HPDE6-E6E7 (cell line): Measurements from ENCODE around the gene ANKRD40CL.
"Not testable (repeated sequence)": the region's sequence is repeated elsewhere in the genome, so short reads cannot be mapped to it uniquely, and the experiment has no call there.

ENCODE experiments used
- DNase-seq: peaks from one replicate; pipeline ENCODE4 v3.0.0; 2011; ENCODE audit warnings: missing footprints; ENCODE audit errors: extremely low spot score

Gene ANKRD40CL

DNA sequence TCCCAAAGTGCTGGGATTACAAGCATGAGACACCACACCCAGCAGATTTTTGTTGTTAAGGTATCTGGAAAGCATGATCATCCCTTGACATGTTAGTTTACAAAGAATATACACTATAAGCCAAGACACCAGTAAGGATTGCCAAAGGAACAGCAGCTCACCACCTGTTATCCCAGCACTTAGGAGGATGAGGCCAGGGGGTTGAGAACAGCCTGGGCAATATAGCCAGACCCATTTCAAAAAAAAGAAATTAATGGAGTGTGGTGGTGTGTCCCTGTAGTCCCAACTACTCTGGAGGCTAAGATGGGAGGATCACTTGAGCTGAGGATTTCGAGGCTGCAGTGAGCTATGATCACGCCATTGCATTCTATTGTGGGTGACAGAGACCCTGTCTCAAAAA, 5.1 kb downstream of the ANKRD40CL start:
- no peak for DNase-seq

- DNase-seq: no peak
Measured at GRCh38 chr17:50758989-50759544, 8.3 kb downstream of the ANKRD40CL start.

DNA sequence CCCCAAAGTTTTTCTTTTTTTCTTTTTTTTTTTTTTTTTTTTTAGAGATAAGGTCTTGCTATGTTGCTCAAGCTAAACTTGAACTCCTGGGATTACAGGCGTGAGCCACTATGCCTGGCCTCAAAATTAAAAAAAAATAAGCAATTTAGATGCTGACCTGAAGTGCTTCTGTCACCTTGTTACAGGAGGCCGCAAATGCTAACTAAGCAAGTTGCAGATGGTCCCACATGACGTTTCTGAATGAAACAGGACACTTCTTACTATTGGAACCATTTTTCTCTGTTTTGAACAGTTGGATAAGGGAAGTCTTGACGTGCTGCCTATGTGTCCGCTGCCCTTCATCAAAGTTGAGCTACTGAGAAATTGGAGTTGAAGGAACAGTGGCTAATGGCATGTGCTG, 8.8 kb downstream of the ANKRD40CL start:
- DNase-seq: no peak

DNA sequence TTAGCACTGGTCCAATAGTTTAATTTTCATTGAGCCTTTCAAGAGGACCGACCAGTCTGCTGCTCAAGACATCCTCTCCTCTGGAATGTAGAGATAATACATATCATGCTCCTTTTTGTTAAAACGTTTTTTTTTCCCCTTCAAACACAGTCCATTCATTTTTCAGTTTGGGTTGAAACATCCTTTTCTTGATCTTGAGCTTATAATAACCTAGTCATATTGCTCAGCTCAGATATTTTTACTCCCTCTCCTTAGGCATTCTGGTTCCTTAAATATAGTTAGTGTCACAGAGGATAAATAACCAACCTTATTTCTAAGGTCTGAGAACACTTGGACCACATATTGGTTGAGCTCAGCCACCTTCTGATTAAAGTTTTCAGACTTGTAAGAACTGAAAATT, 12.8 kb downstream of the ANKRD40CL start:
- DNase-seq: no peak

GRCh38 chr17:50749245-50749644, 18.1 kb downstream of the ANKRD40CL start:
- no peak for DNase-seq

DNA sequence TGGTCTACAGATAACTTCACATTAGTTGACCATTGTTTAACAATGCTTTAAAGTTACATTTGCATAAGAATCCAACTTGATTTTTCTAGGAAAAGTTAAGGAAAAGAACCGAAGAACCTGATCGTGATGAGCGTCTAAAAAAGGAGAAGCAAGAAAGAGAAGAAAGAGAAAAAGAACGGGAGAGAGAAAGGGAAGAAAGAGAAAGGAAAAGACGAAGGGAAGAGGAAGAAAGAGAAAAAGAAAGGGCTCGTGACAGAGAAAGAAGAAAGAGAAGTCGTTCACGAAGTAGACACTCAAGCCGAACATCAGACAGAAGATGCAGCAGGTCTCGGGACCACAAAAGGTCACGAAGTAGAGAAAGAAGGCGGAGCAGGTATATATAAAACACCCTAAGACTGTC, 21.7 kb downstream of the ANKRD40CL start:
- DNase-seq: no peak

- DNase-seq: no peak
Measured at GRCh38 chr17:50739098-50739497, 28.2 kb downstream of the ANKRD40CL start.

- DNase-seq: no peak
Measured at GRCh38 chr17:50737118-50737698, 30.1 kb downstream of the ANKRD40CL start.

DNA sequence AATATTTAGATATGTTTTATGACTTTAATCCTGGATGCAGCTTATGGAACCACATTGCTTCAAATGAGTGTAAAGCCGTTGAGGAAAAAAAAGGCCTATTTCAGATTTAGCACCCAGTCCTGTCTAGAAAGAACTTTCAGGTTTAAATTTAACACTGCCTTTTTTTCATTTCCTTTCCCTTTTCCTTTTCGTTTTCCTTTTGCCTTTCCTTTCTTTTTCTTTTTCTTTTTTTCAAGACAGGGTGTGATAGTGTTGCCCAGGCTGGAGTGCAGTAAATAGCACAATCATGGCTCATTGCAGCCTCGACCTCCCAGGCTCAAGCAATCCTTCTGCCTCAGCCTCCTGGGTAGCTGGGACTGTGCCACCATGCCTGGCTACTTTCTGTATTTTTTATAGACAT, 32.0 kb downstream of the ANKRD40CL start:
- no peak for DNase-seq

GRCh38 chr17:50731575-50732460, 35.5 kb downstream of the ANKRD40CL start:
- DNase-seq: no peak

- DNase-seq: no peak
Measured at GRCh38 chr17:50728881-50729765, 38.2 kb downstream of the ANKRD40CL start.

GRCh38 chr17:50728112-50728429, 39.2 kb downstream of the ANKRD40CL start:
- DNase-seq: no peak

DNA sequence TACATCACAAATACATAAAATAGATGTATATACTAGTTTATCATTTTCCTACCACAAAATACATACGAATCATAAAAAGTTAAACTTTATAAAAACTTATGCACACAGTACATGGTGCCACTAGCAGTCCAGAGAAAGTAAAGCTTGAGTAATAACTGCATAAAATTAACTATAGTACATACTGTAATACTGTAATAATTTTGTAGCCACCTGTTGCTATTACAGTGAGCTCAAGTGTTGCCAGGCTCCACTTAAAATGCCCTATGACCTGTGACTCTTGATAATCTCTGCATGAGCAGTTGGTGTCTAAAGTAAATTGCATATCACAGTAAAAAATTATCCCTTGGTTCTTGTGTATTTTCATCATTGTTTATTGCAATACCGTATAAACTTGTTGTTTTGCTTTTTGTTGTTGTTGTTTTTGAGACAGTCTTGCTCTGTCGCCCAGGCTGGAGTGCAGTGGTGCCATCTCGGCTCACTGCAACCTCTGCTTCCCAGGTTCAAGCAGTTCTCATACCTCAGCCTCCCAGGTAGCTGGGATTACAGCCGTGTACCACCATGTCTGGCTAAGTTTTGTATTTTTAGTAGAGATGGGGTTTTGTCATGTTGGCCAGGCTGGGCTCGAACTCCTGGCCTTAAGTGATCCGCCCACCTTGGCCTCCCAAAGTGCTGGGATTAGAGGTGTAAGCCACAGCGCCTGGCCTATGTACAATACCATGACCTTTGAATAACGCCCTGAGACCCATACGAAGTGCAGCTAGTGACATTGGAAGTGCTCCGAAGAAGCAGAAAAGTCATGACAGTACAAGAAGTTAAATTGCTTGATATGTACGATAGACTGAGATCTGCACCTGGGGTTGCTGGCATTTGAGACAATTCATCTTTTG, 41.3 kb downstream of the ANKRD40CL start:
- no peak for DNase-seq

DNA sequence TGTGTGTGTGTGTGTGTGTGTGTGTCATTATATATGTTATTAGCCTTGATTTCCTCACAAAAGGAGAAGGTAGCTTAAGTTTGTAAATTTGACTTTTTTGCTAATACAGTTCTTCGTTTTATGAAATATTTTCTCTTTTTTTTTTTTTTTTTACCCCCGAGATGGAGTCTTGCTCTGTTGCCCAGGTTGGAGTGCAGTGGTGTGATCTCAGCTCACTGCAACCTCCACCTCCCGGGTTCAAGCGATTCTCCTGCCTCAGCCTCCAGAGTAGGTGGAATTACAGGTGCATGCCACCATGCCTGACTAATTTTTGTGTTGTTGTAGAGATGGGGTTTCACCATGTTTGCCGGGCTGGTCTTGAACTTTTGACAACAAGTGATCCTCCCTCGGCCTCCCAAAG, 42.7 kb downstream of the ANKRD40CL start:
- DNase-seq: not testable (repeated sequence)

DNA sequence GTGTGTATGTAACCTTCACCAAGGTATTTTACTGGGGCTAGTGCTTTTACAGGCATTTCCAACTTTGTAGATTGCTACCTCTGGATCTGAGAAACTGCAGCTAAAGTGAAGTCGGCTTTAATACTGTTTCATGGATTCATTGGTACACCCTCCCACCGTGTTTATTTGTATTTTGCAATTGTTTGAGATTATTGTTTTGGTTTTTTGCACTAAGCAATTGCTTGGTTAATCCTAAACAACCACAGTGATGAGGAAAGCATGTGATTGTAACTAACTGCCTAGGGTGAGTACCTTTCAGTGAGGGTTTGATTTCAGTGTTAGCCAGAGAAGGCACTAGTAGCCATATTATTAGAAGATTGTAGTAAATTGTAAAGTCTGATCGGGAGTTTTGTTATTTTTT, 44.6 kb downstream of the ANKRD40CL start:
- no peak for DNase-seq

- no peak for DNase-seq
Measured at GRCh38 chr17:50721194-50722010, 45.9 kb downstream of the ANKRD40CL start.

- no peak for DNase-seq
Measured at GRCh38 chr17:50719924-50720794, 47.2 kb downstream of the ANKRD40CL start.

- DNase-seq: peak; percentile 93
Measured at GRCh38 chr17:50719144-50719923, 48.0 kb downstream of the ANKRD40CL start, which contains the start of gene LUC7L3. Gene LUC7L3 (plus strand): TSS chr17:50719603. CDS start chr17:50719733, 130 bp downstream.
